IPS-15b (cell line): ENCODE measurements around the gene PTGER2.

Source experiments
- H3K27me3 ChIP-seq: one replicate; pipeline ENCODE4 v1.6.1; 2013; ENCODE audit warnings: low read length; ENCODE audit not compliant: control insufficient read depth, insufficient read depth
- H3K36me3 ChIP-seq: one replicate; pipeline ENCODE4 v1.6.1; 2013; ENCODE audit warnings: low read length; ENCODE audit not compliant: control insufficient read depth, insufficient read depth
- H3K4me1 ChIP-seq: one replicate; pipeline ENCODE4 v1.6.1; 2013; ENCODE audit warnings: mild to moderate bottlenecking, low read length; ENCODE audit not compliant: control insufficient read depth, insufficient read depth
- H3K4me3 ChIP-seq: one replicate; pipeline ENCODE4 v1.5.1; 2013; ENCODE audit warnings: low read depth, low read length
- H3K9ac ChIP-seq: one replicate; pipeline ENCODE4 v1.6.1; 2013; ENCODE audit warnings: low read depth, mild to moderate bottlenecking, low read length
- H3K9me3 ChIP-seq: one replicate; pipeline ENCODE4 v1.6.1; 2013; ENCODE audit warnings: mild to moderate bottlenecking, low read length; ENCODE audit not compliant: control insufficient read depth, insufficient read depth

Gene PTGER2

DNA sequence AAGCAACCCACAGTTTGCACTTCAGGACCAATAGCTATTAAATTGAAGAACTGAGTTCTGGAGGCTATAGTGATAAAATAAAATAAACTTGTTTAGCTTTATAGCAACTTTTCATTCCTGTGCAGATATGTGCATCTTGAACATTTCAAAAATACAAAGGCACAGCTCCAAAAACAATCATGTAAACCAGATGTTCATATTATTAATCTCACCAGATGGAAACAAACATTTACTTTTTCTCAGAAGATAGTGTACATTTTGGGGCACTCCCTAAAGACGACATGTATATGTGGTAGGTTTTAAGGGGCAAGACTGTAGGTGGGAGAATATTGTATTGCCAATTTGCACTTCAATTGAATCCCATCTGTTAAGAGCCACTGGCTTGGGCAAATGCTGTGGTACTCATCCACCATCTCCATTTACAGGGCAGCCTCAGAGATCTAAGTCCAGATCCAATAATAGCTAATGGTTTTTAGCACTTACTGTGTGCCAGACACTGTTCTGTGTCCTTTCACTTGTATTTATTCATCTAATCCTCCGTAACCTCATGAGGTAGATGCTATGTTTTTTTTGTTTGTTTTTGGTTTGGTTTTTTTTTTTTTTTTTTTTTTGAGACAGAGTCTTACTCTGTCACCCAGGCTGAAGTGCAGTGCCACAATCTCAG lies 49.1 kb downstream of the PTGER2 start:
- Histone ChIP-seq H3K36me3 (no peaks in the 10 kb centered on the region), H3K27me3 (no peaks in the 10 kb centered on the region), H3K4me1 (no peaks in the 10 kb centered on the region), H3K4me3 (no peak overlapping the region), H3K9ac (no peak overlapping the region), H3K9me3 (no peaks in the 10 kb centered on the region)

GRCh38 chr14:52363961-52364360 lies 49.8 kb downstream of the PTGER2 start:
- Histone ChIP-seq H3K9me3 (no peaks in the 10 kb centered on the region), H3K36me3 (no peaks in the 10 kb centered on the region), H3K4me3 (no peak overlapping the region), H3K4me1 (no peaks in the 10 kb centered on the region), H3K9ac (no peak overlapping the region), H3K27me3 (no peaks in the 10 kb centered on the region)

GRCh38 chr14:52365071-52365470 lies 51.0 kb downstream of the PTGER2 start:
- H3K36me3 ChIP-seq, result no peaks in the 10 kb centered on the region
- H3K4me1 ChIP-seq, result no peaks in the 10 kb centered on the region
- H3K27me3 ChIP-seq, result no peaks in the 10 kb centered on the region

DNA sequence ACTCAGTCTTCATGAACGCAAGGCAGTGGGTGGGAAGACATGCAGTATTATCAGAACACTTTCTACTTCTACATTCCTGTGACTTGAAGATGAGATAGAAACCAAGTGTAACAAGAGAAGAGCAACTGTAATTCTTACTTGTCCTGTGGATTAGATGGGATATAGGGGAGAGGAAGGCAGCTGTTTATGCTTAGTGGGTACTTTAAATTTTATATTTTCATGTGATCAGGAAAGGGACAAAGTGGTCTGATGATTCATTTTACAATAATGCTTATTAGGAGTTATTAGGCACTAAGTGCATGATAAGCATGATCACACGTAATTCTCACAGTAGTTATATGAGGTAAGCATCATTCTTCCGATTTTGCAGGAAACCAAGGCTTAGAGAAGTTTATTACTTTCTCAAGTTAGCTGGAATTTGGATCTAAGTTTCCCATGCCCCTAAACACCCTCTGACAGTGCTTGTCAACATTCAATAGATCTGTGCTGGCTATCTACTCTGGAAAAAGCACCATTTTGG lies 52.7 kb downstream of the PTGER2 start:
- Histone ChIP-seq H3K4me3 (no peak overlapping the region), H3K36me3 (no peaks in the 10 kb centered on the region), H3K9ac (no peak overlapping the region), H3K27me3 (no peaks in the 10 kb centered on the region), H3K9me3 (no peaks in the 10 kb centered on the region), H3K4me1 (no peaks in the 10 kb centered on the region)

More at GRCh38 chr14:52365071-52365470, 51.0 kb downstream of the PTGER2 start:
- H3K9me3 ChIP-seq, result no peaks in the 10 kb centered on the region
- H3K9ac ChIP-seq, result no peak overlapping the region
- H3K4me3 ChIP-seq, result no peak overlapping the region

GRCh38 chr14:52369305-52369801 lies 55.2 kb downstream of the PTGER2 start:
- no peaks in the 10 kb centered on the region for H3K4me1 ChIP-seq
- H3K9me3 ChIP-seq, result peaks cover 3% of the 10 kb centered on the region
- H3K9ac ChIP-seq, result no peak overlapping the region
- H3K36me3 ChIP-seq, result no peaks in the 10 kb centered on the region
- H3K27me3 ChIP-seq, result no peaks in the 10 kb centered on the region
- H3K4me3 ChIP-seq, result no peak overlapping the region

DNA sequence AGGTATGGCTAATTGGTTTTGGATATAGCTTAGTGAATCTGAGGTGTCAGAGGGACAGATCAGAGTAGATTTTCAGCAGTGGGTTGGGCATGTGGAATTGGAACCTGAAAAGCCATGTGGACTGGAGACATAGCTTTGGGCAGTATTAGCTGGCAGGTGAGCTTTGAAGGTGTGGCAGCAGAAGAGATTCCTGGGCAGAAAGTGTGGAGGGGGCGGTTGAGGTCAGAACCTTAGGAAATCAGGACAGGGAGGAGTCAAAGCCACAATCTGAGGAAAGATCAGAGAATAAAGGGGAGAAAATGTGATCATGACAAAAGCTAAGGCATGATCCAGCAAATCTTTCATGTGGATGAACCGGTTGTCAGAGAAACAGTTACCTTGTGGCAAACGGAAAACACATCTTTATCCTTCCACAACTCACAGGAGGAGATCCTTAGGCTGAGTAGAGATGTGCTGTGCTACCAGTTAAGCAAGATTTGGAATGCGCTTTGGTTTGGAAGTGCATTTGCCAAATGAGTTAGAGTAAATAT lies 56.4 kb downstream of the PTGER2 start:
- no peak overlapping the region for H3K4me3 ChIP-seq
- no peaks in the 10 kb centered on the region for H3K27me3 ChIP-seq
- no peak overlapping the region for H3K9ac ChIP-seq
- no peaks in the 10 kb centered on the region for H3K4me1 ChIP-seq
- no peaks in the 10 kb centered on the region for H3K36me3 ChIP-seq
- peaks cover 3% of the 10 kb centered on the region for H3K9me3 ChIP-seq

GRCh38 chr14:52377940-52378339 lies 63.8 kb downstream of the PTGER2 start:
- peaks cover 3% of the 10 kb centered on the region for H3K9me3 ChIP-seq
- H3K27me3 ChIP-seq, result no peaks in the 10 kb centered on the region
- no peak overlapping the region for H3K9ac ChIP-seq
- no peak overlapping the region for H3K4me3 ChIP-seq
- peaks cover 3% of the 10 kb centered on the region for H3K36me3 ChIP-seq
- H3K4me1 ChIP-seq, result no peaks in the 10 kb centered on the region
